BLaER1 (cell line): ENCODE data around the gene IRF4.

Experiments
- H3K27ac ChIP-seq: shearing (Covaris generic); formaldehyde crosslinking; 2 replicates; pipeline ENCODE4 v1.8.1; 2022
- H3K27me3 ChIP-seq: shearing (Covaris generic); formaldehyde crosslinking; 2 replicates; pipeline ENCODE4 v1.8.1; 2022
- H3K36me3 ChIP-seq: shearing (Covaris generic); formaldehyde crosslinking; 2 replicates; pipeline ENCODE4 v1.8.1; 2022
- H3K4me1 ChIP-seq: shearing (Covaris generic); formaldehyde crosslinking; 2 replicates; pipeline ENCODE4 v1.8.1; 2022
- H3K4me2 ChIP-seq: shearing (Covaris generic); formaldehyde crosslinking; 2 replicates; pipeline ENCODE4 v1.8.1; 2022
- H3K4me3 ChIP-seq: shearing (Covaris generic); formaldehyde crosslinking; 2 replicates; pipeline ENCODE4 v1.8.1; 2022
- H3K9ac ChIP-seq: shearing (Covaris generic); formaldehyde crosslinking; 2 replicates; pipeline ENCODE4 v1.8.1; 2022
- H3K9me3 ChIP-seq: shearing (Covaris generic); formaldehyde crosslinking; 2 replicates; pipeline ENCODE4 v1.8.1; 2022
- H4K20me1 ChIP-seq: shearing (Covaris generic); formaldehyde crosslinking; 2 replicates; pipeline ENCODE4 v1.8.1; 2022
- Cebpa-rat ChIP-seq: shearing (Covaris generic); IDR thresholded peaks from 2 replicates; pipeline ENCODE4 v1.8.1; 2022

The IRF4 gene

DNA sequence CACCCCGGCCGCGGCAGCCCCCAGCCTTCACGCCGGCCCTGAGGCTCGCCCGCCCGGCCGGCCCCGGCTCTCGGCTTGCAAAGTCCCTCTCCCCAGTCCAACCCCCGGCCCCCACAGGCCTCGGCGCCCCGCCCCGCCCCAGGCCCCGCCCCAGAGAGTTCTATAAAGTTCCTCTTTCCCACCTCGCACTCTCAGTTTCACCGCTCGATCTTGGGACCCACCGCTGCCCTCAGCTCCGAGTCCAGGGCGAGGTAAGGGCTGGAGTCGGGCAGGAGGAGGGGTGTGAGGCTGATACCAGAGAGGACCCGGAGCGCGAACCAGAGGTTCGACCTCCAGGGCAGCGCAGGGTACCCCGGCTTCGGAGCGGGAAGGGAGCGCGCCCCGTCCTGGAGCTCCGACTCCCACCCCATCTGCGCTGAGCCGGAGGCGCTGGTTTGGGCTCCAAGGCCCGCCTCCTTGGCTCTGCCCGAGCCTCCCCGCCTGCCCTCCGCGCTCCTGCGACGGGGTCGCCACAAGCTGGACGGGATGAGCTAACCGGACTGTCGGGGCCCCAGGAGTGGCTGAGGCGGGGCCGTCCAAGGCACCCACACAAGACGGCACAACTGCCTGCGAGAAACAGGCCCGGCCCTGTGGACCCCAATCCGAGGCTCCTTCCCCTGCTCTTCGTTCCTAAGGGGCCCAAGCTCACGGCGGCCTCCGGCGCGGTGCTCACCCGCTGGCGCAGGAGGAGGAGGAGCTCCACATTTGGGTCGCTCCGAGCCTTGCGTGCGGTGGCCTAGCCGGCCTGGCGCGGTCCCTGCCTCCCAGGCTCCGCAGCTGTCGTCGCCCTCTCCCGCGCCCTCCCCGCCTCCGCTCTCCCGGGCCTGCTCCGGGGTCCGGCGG, at the start of gene IRF4:
TSS of gene IRF4 (plus strand) at position 194 of the 882 bp plus-strand sequence. CDS start 1,401 bp downstream, outside the sequence.
- Histone ChIP-seq H3K27ac (peak within 1 kb of the TSS; percentile 94), H3K4me3 (peak within 1 kb of the TSS; percentile 97), H3K9ac (peak within 1 kb of the TSS; percentile 97), H3K36me3 (peaks cover 32% of the 10 kb centered on the region), H3K4me2 (peak within 1 kb of the TSS; percentile 92), H4K20me1 (peaks cover 51% of the 10 kb centered on the region), H3K27me3 (no peaks in the 10 kb centered on the region), H3K9me3 (no peaks in the 10 kb centered on the region), H3K4me1 (peaks cover 49% of the 10 kb centered on the region)
- TF ChIP-seq Cebpa-rat: no peak

DNA sequence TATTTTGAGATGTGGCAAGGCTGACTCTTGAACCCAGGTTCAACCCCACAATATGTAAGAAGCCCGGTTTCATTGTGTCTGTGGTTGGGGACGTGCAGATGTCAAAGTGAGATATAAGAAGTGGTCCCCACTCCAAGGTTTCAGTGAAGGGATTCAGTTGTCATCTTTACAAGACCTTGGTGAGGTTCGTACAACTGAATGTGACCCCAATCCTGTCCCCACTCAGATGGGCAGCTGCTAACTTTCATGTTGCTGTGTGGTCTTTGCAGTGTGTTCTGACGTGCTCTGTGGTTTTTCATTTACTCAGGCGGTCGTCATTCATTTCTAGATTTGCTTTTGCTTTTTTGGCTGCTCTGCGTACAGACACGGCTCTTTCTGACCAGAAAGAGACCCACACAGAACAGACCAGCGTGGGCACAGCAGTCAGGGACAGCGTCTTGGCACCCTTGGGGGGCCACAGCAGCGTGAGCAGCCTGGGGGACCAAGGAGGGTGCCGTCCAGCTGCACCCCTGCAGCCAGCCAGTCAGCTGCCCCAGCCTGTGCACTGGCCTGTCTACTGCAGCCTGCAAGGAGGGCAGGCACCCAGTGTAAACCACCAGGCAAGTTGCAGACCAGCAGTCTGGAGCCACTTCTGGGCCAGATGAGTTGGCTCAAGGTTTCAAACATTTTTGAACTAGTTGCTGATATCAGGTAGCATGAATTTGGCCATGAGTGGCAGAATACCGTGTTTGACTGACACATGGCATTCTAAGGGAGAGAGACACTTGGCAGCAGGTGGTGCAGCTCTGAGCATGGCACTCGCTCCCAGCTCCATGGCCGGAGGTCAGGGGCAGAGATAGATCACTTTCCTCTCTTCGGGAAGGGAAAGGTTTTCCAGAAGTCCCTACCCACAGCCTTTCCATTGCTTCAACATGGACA, 49.4 kb upstream of the IRF4 start:
- H3K9ac ChIP-seq: no peak overlapping the region
- H3K27me3 ChIP-seq: no peaks in the 10 kb centered on the region
- no peaks in the 10 kb centered on the region; the same call in 1 of the 2 replicates for H4K20me1 ChIP-seq
- no peak overlapping the region for H3K4me2 ChIP-seq
- no peak overlapping the region for H3K4me3 ChIP-seq
- no peak for TF ChIP-seq Cebpa-rat
- H3K4me1 ChIP-seq: peaks cover 44% of the 10 kb centered on the region
- H3K36me3 ChIP-seq: peaks cover 37% of the 10 kb centered on the region
- H3K9me3 ChIP-seq: no peaks in the 10 kb centered on the region
- H3K27ac ChIP-seq: no peak overlapping the region

DNA sequence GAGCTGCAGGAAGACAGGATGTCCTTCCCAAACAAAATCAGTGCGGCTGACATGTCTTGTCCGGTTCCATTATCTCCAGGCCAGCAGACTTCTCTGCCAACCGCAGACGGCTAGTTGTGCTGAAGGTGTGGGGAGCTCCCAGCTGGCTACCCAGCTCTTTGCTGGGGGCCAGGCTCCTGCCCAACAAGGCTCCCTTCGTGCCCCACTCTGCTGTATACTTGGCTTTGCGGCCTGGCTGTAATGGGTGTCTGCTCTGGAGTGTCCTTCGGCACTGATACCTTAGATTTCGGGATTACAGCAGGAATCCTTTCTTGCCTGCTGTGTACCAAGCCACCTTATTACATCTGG, 48.7 kb upstream of the IRF4 start:
- no peak overlapping the region for H3K27ac ChIP-seq
- no peaks in the 10 kb centered on the region; the same call in 1 of the 2 replicates for H4K20me1 ChIP-seq
- H3K4me1 ChIP-seq: peaks cover 38% of the 10 kb centered on the region
- no peak for TF ChIP-seq Cebpa-rat
- H3K9me3 ChIP-seq: no peaks in the 10 kb centered on the region
- H3K4me3 ChIP-seq: no peak overlapping the region
- no peak overlapping the region for H3K9ac ChIP-seq
- no peak overlapping the region for H3K4me2 ChIP-seq
- no peaks in the 10 kb centered on the region for H3K27me3 ChIP-seq
- H3K36me3 ChIP-seq: peaks cover 43% of the 10 kb centered on the region

DNA sequence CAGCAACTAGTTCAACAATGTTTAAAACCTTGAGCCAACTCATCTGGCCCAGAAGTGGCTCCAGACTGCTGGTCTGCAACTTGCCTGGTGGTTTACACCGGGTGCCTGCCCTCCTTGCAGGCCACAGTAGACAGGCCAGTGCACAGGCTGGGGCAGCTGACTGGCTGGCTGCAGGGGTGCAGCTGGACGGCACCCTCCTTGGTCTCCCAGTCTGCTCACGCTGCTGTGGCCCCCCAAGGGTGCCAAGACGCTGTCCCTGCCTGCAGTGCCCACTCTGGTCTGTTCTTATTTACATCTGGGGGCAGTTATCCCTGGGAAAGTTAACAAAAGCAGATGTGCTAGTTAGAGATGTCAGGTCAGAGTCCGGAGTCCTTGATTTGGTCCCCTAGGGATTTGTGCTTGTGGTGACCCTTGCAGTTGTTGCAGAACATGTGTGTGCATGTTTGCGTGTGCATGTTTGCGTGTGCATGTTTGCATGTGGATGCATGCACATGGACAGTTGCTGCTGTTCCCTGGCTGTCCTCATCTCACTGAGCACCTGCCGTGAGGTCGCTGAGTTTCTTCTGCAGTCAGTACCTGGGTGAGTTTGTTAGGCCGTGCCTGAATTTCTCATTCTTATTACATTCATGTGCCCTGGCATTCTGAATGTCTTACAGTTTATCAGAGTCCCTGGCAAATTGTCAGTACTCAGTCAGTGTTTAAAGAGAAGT, 48.2 kb upstream of the IRF4 start:
- H3K9me3 ChIP-seq: no peaks in the 10 kb centered on the region
- no peak overlapping the region for H3K9ac ChIP-seq
- H3K4me1 ChIP-seq: peaks cover 32% of the 10 kb centered on the region
- peaks cover 49% of the 10 kb centered on the region for H3K36me3 ChIP-seq
- H3K4me2 ChIP-seq: no peak overlapping the region
- no peaks in the 10 kb centered on the region for H3K27me3 ChIP-seq
- no peaks in the 10 kb centered on the region; the same call in 1 of the 2 replicates for H4K20me1 ChIP-seq
- H3K27ac ChIP-seq: no peak overlapping the region
- H3K4me3 ChIP-seq: no peak overlapping the region
- no peak for TF ChIP-seq Cebpa-rat

DNA sequence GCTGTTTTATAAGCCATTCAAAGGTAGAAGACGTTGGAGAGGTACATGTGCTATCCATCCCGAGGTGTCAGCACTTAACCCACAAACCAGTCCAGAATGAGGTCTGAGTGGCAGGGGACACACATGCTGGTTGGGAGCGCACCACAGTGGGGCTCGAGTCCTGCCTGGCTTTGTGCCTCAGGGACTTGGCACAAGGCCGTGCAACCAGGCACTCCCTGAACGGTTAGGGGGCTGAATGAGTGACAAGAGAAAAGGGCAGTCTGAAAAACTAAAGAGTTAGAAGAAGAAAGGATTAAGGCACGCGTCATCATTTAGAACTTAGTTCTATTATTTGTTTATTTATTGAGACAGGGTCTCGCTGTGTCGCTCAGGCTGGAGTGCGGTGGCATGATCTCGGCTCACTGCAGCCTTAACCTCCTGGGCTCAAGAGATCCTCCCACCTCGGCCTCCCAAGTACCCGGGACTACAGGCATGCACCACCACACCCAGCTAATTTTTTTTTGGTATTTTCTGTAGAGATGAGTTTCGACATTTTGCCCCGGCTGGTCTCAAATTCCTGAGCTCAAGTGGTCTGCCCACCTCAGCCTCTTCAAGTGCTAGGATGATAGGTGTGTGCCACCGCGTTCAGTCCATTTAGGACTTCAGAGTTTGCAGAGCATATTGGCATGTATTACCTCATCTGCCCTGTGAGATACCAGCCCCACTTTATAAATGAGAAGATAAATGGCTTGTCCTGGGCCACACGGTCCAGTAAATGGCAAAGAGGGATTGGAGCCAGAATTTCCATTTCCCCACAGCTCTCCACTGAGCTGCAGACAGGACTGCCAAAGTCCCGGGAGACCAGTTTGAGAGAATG, 47.4 kb upstream of the IRF4 start:
- Histone ChIP-seq H3K36me3 (peaks cover 57% of the 10 kb centered on the region), H3K9ac (no peak overlapping the region), H4K20me1 (no peaks in the 10 kb centered on the region; the same call in 1 of the 2 replicates), H3K4me1 (peaks cover 24% of the 10 kb centered on the region), H3K4me3 (no peak overlapping the region), H3K4me2 (no peak overlapping the region), H3K27ac (no peak overlapping the region), H3K9me3 (no peaks in the 10 kb centered on the region), H3K27me3 (no peaks in the 10 kb centered on the region)
- no peak for TF ChIP-seq Cebpa-rat

DNA sequence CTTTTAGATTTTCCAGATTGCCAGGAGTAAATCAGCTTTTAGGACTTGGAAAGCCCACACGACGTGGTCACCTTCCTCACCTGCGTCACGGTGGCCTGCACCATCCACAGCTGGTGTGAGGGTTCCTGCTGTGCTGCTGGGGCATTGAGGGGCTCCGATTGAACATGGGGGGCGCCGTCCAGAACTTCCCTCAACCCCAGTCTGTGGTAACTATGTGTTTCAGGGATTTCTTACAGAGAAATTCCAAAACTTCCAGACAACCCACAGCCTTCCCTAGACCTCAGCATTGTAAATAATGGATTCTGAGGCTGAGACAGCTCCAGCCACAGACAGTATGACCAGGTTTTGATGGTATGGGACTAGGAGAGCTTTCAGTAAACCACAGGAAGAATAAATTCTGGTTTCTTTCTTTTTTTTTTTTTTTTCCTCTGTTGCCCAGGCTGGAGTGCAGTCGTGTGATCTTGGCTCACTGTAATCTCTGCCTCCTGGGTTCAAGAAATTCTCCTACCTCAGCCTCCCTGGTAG, 46.7 kb upstream of the IRF4 start:
- peaks cover 17% of the 10 kb centered on the region for H3K4me1 ChIP-seq
- no peaks in the 10 kb centered on the region for H3K27me3 ChIP-seq
- H3K9ac ChIP-seq: no peak overlapping the region
- H3K36me3 ChIP-seq: peaks cover 63% of the 10 kb centered on the region
- no peak overlapping the region for H3K27ac ChIP-seq
- TF ChIP-seq Cebpa-rat: no peak
- no peak overlapping the region for H3K4me2 ChIP-seq
- H3K4me3 ChIP-seq: no peak overlapping the region
- H4K20me1 ChIP-seq: no peaks in the 10 kb centered on the region; the same call in 1 of the 2 replicates
- H3K9me3 ChIP-seq: no peaks in the 10 kb centered on the region

DNA sequence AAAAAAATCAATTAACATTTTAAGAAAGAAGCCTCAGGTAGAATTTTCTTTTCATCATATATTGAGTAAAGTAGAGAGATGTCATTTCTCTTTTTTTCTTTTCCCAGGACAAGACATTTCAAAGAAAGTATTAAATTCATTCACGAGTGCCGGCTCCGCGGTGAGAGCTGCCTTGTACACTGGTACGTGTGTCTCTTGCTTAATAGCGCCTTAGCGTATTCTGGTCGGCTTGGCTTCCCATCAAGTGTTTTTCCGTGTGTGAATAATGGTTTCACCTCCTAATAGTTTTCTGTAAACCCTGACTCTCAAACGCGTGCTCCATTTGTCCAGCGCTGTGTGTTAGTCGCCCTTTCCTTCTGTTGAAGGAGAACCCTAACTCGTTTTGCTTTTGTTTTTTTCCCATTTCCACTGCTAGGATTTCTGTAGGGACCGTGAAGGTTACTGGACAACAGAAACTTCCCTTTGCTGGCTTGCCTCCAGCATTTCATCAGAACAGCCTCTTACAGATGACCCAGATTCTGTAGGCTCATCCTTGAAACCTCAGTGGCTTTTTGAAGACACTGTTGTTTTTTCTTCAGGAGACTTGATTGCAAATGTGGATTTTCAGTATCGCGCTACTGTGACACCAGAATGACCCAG, 45.7 kb upstream of the IRF4 start:
- Histone ChIP-seq H4K20me1 (no peaks in the 10 kb centered on the region; the same call in 1 of the 2 replicates), H3K27me3 (no peaks in the 10 kb centered on the region), H3K4me3 (no peak overlapping the region), H3K4me2 (no peak overlapping the region), H3K9me3 (no peaks in the 10 kb centered on the region), H3K9ac (no peak overlapping the region), H3K4me1 (peaks cover 7% of the 10 kb centered on the region), H3K27ac (no peak overlapping the region), H3K36me3 (peaks cover 59% of the 10 kb centered on the region)
- no peak for TF ChIP-seq Cebpa-rat

DNA sequence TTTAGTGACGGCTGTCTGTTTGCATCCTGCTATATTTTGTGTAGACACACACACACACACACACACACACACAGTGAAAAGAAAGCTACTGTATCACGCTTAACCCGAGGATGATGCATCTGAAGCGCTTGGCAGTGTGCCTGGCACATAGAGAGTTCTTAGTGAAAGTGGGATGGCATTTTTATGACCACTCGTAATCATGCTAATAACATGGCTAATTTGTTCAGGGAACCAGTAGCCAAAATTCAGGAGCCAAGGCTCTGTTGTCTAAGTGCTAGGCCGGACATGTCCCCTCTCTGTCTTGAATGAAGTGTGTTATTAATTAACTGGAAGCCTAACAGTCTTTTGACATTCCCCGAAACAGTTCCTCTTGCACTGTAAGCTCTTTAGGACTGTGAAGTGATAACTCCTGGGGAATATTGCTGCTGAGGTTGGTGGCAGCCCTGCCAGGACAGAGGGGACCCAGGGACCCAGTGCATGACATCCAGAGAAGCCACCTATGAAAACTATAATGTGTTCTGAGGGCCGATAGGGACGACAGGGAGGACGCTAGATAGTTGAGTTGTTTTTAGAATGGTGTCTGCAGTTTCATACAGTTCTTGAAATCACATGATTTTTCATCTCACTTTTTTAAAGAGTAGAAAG, 45.0 kb upstream of the IRF4 start:
- Histone ChIP-seq H3K9me3 (no peaks in the 10 kb centered on the region), H4K20me1 (no peaks in the 10 kb centered on the region; the same call in 1 of the 2 replicates), H3K27me3 (no peaks in the 10 kb centered on the region), H3K4me1 (0 out of 2 replicates have a peak, but pooled peaks cover 5% of the 10 kb centered on the region), H3K4me3 (no peak overlapping the region), H3K4me2 (no peak overlapping the region), H3K27ac (no peak overlapping the region), H3K9ac (no peak overlapping the region), H3K36me3 (peaks cover 58% of the 10 kb centered on the region)
- TF ChIP-seq Cebpa-rat: no peak
